ENCODE measurements around the gene PARP8. TPM values are rescaled to one million over a fixed set of nuclear protein-coding genes. Genes with fewer than 3 reads are reported as not detected.
"Not testable (repeated sequence)": the region's sequence is repeated elsewhere in the genome, so short reads cannot be mapped to it uniquely, and the experiment has no call there.

The PARP8 gene
- total and polyA plus RNA-seq, 9 of the 15 experiments (the other 6 are each of a cell fraction or from before 2014, with no cell fraction given), result 0.03 to 0.31 TPM; not detected in 7

GRCh38 chr5:50694626-50695025 is 28.2 kb downstream of the PARP8 start:
- H4K20me1 ChIP-seq (replicated peaks; ENCODE audit: control insufficient read depth, insufficient read depth, low read length); H3K4me3 ChIP-seq; ATAC-seq; H3K9me3 ChIP-seq (replicated peaks; ENCODE audit: control insufficient read depth, insufficient read depth, low read depth, low read length); H3K27me3 ChIP-seq (ENCODE audit: control insufficient read depth in 2 of 2, insufficient read depth in 2 of 2, low read length in 2 of 2); H3K36me3 ChIP-seq (ENCODE audit: control insufficient read depth, insufficient read depth, low read length); FAIRE-seq; DNase-seq (ENCODE audit: extremely low read depth in 1 of 4, low spot score in 3 of 4); intact Hi-C loops (cut with micrococcal nuclease); H3K27ac ChIP-seq (ENCODE audit: extremely low read depth, low read depth, low read length); in situ Hi-C loops (cut with MboI); POLR2A ChIA-PET; H3K9me1 ChIP-seq (ENCODE audit: control insufficient read depth, insufficient read depth, low read length); H3K4me1 ChIP-seq (replicated peaks in 1 of 2; ENCODE audit: control insufficient read depth in 2 of 2, insufficient read depth in 2 of 2, low read length in 2 of 2); H3K9ac ChIP-seq (ENCODE audit: insufficient read depth in 1 of 2, low read depth in 2 of 2, low read length in 2 of 2); H3K4me2 ChIP-seq (ENCODE audit: insufficient read depth, low read length); BruUV-seq (replicated peaks); CTCF ChIA-PET (ENCODE audit: low intra/inter-chr PET ratio); H2AFZ ChIP-seq (ENCODE audit: low read depth, low read length); H3K79me2 ChIP-seq (ENCODE audit: control insufficient read depth, insufficient read depth, low read length): not testable (repeated sequence)
- WGBS (ENCODE audit: insufficient coverage, low coverage, missing lambda C conversion rate), result 0% methylated on average over 4 of the region's 4 CpGs

GRCh38 chr5:50697739-50698138 is 31.3 kb downstream of the PARP8 start:
- Histone ChIP-seq H3K79me2 (ENCODE audit: control insufficient read depth, insufficient read depth, low read length) (no peaks in the 10 kb centered on the region), H3K36me3 (ENCODE audit: control insufficient read depth, insufficient read depth, low read length) (no peaks in the 10 kb centered on the region), H2AFZ (ENCODE audit: low read depth, low read length) (no peak overlapping the region), H3K4me1 (replicated peaks in 1 of 2; ENCODE audit: control insufficient read depth in 2 of 2, insufficient read depth in 2 of 2, low read length in 2 of 2) (no peaks in the 10 kb centered on the region), H4K20me1 (replicated peaks; ENCODE audit: control insufficient read depth, insufficient read depth, low read length) (no peaks in the 10 kb centered on the region), H3K27ac (ENCODE audit: extremely low read depth, low read depth, low read length) (no peak overlapping the region), H3K9me1 (ENCODE audit: control insufficient read depth, insufficient read depth, low read length) (no peaks in the 10 kb centered on the region), H3K4me2 (ENCODE audit: insufficient read depth, low read length) (no peak overlapping the region), H3K9ac (ENCODE audit: insufficient read depth in 1 of 2, low read depth in 2 of 2, low read length in 2 of 2) (no peak overlapping the region), H3K4me3 (no peak overlapping the region), H3K9me3 (replicated peaks; ENCODE audit: control insufficient read depth, insufficient read depth, low read depth, low read length) (no peaks in the 10 kb centered on the region), H3K27me3 (ENCODE audit: control insufficient read depth in 2 of 2, insufficient read depth in 2 of 2, low read length in 2 of 2) (no peaks in the 10 kb centered on the region)
- TF ChIP-seq MEIS2 (IDR thresholded peaks at IDR 0.05; ENCODE audit: partially characterized antibody) (no peak), ZC3H8 (IDR thresholded peaks at IDR 0.05) (no peak), NELFE (IDR thresholded peaks at IDR 0.05; ENCODE audit: insufficient read depth, insufficient read length) (no peak), NFXL1 (CRISPR knock-in tag; IDR thresholded peaks at IDR 0.05) (no peak), DPF2 (IDR thresholded peaks at IDR 0.05) (no peak), BRD9 (IDR thresholded peaks at IDR 0.05; ENCODE audit: low read depth, partially characterized antibody) (no peak), RFX1 (IDR thresholded peaks at IDR 0.05) (no peak), MTA1 (IDR thresholded peaks at IDR 0.05; ENCODE audit: borderline replicate concordance) (no peak), ZNF695 (CRISPR knock-in tag; IDR thresholded peaks at IDR 0.05) (no peak), TFE3 (CRISPR knock-in tag; IDR thresholded peaks at IDR 0.05) (no peak), ZNF717 (CRISPR knock-in tag; IDR thresholded peaks at IDR 0.05) (no peak), ELF4 (CRISPR knock-in tag; IDR thresholded peaks at IDR 0.05) (no peak), ZNF12 (CRISPR knock-in tag; IDR thresholded peaks at IDR 0.05) (no peak), SETDB1 (IDR thresholded peaks at IDR 0.05; ENCODE audit: low read length) (no peak), CBX1 (IDR thresholded peaks at IDR 0.05; ENCODE audit: low read depth) (no peak), HDAC3 (IDR thresholded peaks at IDR 0.05; ENCODE audit: borderline replicate concordance, partially characterized antibody) (no peak)
- TF ChIP-seq, protein P1, sequence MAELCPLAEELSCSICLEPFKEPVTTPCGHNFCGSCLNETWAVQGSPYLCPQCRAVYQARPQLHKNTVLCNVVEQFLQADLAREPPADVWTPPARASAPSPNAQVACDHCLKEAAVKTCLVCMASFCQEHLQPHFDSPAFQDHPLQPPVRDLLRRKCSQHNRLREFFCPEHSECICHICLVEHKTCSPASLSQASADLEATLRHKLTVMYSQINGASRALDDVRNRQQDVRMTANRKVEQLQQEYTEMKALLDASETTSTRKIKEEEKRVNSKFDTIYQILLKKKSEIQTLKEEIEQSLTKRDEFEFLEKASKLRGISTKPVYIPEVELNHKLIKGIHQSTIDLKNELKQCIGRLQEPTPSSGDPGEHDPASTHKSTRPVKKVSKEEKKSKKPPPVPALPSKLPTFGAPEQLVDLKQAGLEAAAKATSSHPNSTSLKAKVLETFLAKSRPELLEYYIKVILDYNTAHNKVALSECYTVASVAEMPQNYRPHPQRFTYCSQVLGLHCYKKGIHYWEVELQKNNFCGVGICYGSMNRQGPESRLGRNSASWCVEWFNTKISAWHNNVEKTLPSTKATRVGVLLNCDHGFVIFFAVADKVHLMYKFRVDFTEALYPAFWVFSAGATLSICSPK (IDR thresholded peaks at IDR 0.05; ENCODE audit: borderline replicate concordance), result no peak
- POLR2A ChIA-PET, result no interaction called here
- in situ Hi-C loops (cut with MboI) (no loop called here), intact Hi-C loops (cut with micrococcal nuclease) (no loop called here)
- BruUV-seq (replicated peaks), result no TSS peak
- no peak for FAIRE-seq
- WGBS (ENCODE audit: insufficient coverage, low coverage, missing lambda C conversion rate), result 7% methylated on average over 1 of the region's 1 CpG
- DNase-seq (ENCODE audit: extremely low read depth in 1 of 4, low spot score in 3 of 4), result no peak
- no peak for ATAC-seq
- CTCF ChIA-PET (ENCODE audit: low intra/inter-chr PET ratio), result no interaction called here
